Liver (tissue), 3 donors: ENCODE data around the gene CELF5.

Source experiments
- EGR1 ChIP-seq, 2 donors: IDR thresholded peaks; 2 replicates each; pipeline ENCODE4 v1.6.1; 2016 to 2018; ENCODE audit warnings: antibody characterized with exemption in 2 of 2, low read depth in 2 of 2
- TF ChIP-seq, protein P1 (sequence below): fragments of 150-350 bp; IDR thresholded peaks from 2 replicates; pipeline ENCODE4 v1.5.1; 2017; ENCODE audit warnings: improper control_type of control experiment, low read depth, low read length; ENCODE audit not compliant: missing input control
- TF ChIP-seq, protein P2 (sequence below): IDR thresholded peaks from 2 replicates; pipeline ENCODE4 v1.6.1; 2016; ENCODE audit warnings: antibody characterized with exemption
- donor health status: healthy.
- donor health status: healthy.

DNA sequence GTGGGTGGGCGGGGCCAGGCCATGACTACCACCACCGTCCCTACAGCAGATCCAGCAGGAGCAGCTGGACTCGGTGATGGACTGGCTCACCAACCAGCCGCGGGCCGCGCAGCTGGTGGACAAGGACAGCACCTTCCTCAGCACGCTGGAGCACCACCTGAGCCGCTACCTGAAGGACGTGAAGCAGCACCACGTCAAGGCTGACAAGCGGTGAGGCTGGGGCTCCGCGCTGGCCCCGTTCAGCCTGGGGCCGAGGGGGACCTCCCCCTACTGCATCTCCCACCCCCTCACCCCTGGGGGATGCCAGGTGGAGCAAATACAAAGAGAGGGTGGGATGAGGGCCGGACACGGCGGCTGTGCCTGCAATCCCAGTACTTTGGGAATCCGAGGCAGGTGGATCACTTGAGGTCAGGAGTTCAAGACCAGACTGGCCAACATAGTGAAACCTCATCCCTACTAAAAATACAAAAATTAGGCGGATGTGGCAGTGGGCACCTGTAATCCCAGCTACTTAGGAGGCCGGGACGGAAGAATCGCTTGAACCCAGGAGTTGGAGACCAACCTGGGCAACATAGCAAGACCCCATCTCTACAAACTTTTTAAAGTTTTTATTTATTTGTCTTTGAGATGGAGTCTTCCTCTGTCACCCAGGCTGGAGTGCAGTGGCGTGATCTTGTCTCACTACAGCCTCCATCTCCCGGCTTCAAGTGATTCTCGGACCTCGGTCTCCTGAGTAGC, 18.1 kb upstream of the CELF5 start:
- TF ChIP-seq, protein P1, sequence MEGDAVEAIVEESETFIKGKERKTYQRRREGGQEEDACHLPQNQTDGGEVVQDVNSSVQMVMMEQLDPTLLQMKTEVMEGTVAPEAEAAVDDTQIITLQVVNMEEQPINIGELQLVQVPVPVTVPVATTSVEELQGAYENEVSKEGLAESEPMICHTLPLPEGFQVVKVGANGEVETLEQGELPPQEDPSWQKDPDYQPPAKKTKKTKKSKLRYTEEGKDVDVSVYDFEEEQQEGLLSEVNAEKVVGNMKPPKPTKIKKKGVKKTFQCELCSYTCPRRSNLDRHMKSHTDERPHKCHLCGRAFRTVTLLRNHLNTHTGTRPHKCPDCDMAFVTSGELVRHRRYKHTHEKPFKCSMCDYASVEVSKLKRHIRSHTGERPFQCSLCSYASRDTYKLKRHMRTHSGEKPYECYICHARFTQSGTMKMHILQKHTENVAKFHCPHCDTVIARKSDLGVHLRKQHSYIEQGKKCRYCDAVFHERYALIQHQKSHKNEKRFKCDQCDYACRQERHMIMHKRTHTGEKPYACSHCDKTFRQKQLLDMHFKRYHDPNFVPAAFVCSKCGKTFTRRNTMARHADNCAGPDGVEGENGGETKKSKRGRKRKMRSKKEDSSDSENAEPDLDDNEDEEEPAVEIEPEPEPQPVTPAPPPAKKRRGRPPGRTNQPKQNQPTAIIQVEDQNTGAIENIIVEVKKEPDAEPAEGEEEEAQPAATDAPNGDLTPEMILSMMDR = no peak
- TF ChIP-seq, protein P2, sequence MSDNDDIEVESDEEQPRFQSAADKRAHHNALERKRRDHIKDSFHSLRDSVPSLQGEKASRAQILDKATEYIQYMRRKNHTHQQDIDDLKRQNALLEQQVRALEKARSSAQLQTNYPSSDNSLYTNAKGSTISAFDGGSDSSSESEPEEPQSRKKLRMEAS = no peak
- TF ChIP-seq EGR1 (IDR thresholded peaks at IDR 0.05; ENCODE audit: low read depth in 2 of 2) = no peak
